Measurements from ENCODE around the gene NEDD4L.

The NEDD4L gene

GRCh38 chr18:58017267-58017666 lies 26.8 kb upstream of the NEDD4L start:
- no peak for DNase-seq (ENCODE audit: low spot score)
- CTCF ChIA-PET, result interaction anchor here (0.6 kb wide), 1 partner anchor 29 kb away, joined by 3 read pairs; no protein-coding TSS in a partner anchor
- TF ChIP-seq, protein P1, sequence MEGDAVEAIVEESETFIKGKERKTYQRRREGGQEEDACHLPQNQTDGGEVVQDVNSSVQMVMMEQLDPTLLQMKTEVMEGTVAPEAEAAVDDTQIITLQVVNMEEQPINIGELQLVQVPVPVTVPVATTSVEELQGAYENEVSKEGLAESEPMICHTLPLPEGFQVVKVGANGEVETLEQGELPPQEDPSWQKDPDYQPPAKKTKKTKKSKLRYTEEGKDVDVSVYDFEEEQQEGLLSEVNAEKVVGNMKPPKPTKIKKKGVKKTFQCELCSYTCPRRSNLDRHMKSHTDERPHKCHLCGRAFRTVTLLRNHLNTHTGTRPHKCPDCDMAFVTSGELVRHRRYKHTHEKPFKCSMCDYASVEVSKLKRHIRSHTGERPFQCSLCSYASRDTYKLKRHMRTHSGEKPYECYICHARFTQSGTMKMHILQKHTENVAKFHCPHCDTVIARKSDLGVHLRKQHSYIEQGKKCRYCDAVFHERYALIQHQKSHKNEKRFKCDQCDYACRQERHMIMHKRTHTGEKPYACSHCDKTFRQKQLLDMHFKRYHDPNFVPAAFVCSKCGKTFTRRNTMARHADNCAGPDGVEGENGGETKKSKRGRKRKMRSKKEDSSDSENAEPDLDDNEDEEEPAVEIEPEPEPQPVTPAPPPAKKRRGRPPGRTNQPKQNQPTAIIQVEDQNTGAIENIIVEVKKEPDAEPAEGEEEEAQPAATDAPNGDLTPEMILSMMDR (conservative IDR thresholded peaks at IDR 0.05; ENCODE audit: low read depth), result no peak
- POLR2A ChIA-PET (ENCODE audit: low non-redundant PET), result no interaction called here
- no peak overlapping the region for H3K27ac ChIP-seq

GRCh38 chr18:58020567-58021107 lies 23.4 kb upstream of the NEDD4L start:
- TF ChIP-seq, protein P1 (conservative IDR thresholded peaks at IDR 0.05; ENCODE audit: low read depth), result no peak
- POLR2A ChIA-PET (ENCODE audit: low non-redundant PET), result no interaction called here
- no peak overlapping the region for H3K27ac ChIP-seq
- DNase-seq (ENCODE audit: low spot score), result no peak
- CTCF ChIA-PET, result interaction anchor here (0.5 kb wide), 1 partner anchor 101 kb away, joined by 6 read pairs; no protein-coding TSS in a partner anchor

DNA sequence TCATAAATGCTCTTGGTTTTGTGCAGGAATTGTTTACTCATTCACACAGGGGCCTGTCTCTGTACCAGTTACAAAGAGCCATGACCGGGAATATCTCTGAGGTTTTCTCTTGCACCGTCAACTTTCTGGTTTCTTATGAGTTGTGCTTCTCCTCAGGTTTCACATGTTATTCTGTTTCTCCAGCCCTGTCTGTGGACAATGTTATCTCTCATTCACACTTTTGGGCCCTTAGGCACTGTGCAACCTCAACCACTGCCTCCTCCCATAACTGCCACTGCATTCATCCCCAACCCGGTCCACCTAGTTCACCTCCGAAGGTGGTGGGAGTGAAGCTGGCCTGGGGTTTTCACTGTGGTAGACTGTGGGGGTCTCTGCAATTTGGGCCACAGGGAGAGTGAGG lies 22.5 kb upstream of the NEDD4L start:
- TF ChIP-seq, protein P1 (conservative IDR thresholded peaks at IDR 0.05; ENCODE audit: low read depth), result no peak
- ChIA-PET CTCF (no interaction called here), POLR2A (ENCODE audit: low non-redundant PET) (no interaction called here)
- DNase-seq (ENCODE audit: low spot score), result no peak
- H3K27ac ChIP-seq, result no peak overlapping the region

DNA sequence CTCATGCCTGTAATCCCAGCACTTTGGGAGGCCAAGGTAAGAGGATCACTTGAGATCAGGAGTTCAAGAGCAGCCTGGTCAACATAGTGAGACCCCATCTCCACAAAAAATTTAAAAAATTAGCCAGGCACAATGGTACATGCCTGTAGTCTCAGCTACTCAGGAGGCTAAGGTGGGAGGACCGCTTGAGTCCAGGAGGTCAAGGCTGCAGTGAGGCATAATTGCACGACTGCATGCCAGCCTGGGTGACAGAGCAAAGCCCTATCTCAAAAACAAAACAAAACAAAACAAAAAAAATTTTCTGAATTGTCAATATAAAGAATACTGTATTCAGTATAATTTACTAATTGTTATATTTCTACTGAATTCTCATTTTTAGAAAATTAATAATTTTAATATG lies 20.9 kb upstream of the NEDD4L start:
- ChIA-PET POLR2A (ENCODE audit: low non-redundant PET) (no interaction called here), CTCF (no interaction called here)
- TF ChIP-seq, protein P1 (conservative IDR thresholded peaks at IDR 0.05; ENCODE audit: low read depth), result no peak
- DNase-seq (ENCODE audit: low spot score), result no peak
- H3K27ac ChIP-seq, result no peak overlapping the region

GRCh38 chr18:58024139-58024538 lies 19.9 kb upstream of the NEDD4L start:
- no peak overlapping the region for H3K27ac ChIP-seq
- POLR2A ChIA-PET (ENCODE audit: low non-redundant PET), result no interaction called here
- TF ChIP-seq, protein P1 (conservative IDR thresholded peaks at IDR 0.05; ENCODE audit: low read depth), result no peak
- CTCF ChIA-PET, result no interaction called here
- no peak for DNase-seq (ENCODE audit: low spot score)

- DNase-seq (ENCODE audit: low spot score), result no peak
- H3K27ac ChIP-seq, result no peak overlapping the region
- ChIA-PET CTCF (no interaction called here), POLR2A (ENCODE audit: low non-redundant PET) (no interaction called here)
- TF ChIP-seq, protein P1 (conservative IDR thresholded peaks at IDR 0.05; ENCODE audit: low read depth), result no peak
Measured at GRCh38 chr18:58025205-58025604, 18.8 kb upstream of the NEDD4L start.
